GM10248 (cell line): ENCODE data around the gene PTRH1.

Source experiments
- CTCF ChIA-PET: fragments of 300-600 bp; sonication (Branson Sonifier 250); formaldehyde crosslinking; extraction: SDS; loops from one replicate; lab custom pipeline; 2021; ENCODE audit warnings: antibody characterized with exemption; lab: Yijun Ruan, JAX
- POLR2A ChIA-PET: fragments of 350-650 bp; sonication (Branson Sonifier 250); formaldehyde crosslinking; extraction: SDS; loops from one replicate; lab custom pipeline; 2020; ENCODE audit warnings: antibody characterized with exemption; lab: Yijun Ruan, JAX
- DNase-seq: peaks from one replicate; pipeline ENCODE4 v3.0.0; 2012; ENCODE audit errors: extremely low spot score
- TF ChIP-seq, protein P1 (sequence below): IDR thresholded peaks from 2 replicates; pipeline ENCODE4 v1.5.1; 2012; ENCODE audit warnings: mild to moderate bottlenecking, low read depth; ENCODE audit errors: extremely low read depth, missing control alignments, control extremely low read depth

The PTRH1 gene

DNA sequence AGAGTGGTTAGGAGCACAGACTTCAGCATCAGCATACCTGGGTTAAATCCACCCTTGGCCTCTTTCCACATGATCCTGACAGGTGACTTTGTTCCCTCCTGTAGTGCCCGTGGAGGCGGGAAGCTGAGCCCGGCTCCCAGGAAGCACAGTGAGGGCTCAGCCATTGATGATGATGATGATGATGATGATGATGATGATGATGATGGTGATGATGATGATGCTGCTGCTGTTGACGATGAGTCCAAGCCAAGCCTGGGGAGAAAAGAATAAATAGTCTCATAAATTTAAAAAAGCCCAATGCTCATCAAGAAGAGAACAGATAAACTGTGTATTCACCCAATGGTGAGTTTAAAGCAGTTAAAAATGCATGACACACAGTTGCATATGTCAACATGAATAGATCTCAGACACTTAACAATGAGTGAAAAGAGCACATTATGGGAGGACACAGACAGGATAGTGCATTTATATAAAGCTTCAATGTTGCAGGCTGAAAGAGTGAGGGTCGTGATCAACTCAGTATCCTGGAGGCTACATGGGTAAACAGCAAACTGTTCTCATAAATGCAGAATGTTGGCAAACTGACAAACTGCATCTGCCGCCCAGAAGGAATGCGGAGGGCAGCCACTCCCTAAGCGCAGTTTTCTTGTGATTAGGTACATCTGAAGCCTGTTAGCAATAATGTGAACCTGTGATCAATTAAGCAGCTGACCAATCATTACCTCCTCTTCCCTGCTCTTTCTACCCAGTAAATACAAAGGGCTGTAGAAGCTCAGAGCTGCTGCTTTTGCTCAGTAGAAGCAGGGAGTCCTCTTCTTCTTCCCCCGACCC, 20.4 kb downstream of the PTRH1 start:
- ChIA-PET POLR2A (no interaction called here), CTCF (interaction anchor here (0.7 to 1.1 kb wide), 2 partner anchors 8 to 160 kb away, joined by 3 read pairs; no protein-coding TSS in a partner anchor)
- DNase-seq: no peak
- TF ChIP-seq, protein P1, sequence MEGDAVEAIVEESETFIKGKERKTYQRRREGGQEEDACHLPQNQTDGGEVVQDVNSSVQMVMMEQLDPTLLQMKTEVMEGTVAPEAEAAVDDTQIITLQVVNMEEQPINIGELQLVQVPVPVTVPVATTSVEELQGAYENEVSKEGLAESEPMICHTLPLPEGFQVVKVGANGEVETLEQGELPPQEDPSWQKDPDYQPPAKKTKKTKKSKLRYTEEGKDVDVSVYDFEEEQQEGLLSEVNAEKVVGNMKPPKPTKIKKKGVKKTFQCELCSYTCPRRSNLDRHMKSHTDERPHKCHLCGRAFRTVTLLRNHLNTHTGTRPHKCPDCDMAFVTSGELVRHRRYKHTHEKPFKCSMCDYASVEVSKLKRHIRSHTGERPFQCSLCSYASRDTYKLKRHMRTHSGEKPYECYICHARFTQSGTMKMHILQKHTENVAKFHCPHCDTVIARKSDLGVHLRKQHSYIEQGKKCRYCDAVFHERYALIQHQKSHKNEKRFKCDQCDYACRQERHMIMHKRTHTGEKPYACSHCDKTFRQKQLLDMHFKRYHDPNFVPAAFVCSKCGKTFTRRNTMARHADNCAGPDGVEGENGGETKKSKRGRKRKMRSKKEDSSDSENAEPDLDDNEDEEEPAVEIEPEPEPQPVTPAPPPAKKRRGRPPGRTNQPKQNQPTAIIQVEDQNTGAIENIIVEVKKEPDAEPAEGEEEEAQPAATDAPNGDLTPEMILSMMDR: no peak

DNA sequence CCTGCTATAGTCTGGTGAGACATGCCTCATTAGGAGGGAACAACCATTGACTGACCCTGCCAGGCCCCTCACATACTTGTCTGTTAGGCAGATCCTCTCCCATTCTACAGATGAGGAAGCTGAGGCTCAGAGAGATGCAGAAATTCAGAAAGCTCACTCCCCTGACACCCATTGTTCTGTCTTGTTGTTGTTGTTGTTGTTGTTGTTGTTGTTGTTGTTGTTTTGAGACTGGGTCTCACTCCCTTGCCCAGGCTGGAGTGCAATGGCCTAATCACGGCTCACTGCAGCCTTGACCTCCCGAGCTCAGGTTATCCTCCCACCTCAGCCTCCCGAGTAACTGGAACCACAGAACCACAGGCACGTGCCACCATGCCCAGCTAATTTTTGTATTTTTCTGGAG, 21.8 kb downstream of the PTRH1 start:
- CTCF ChIA-PET: interaction anchor here (0.8 to 2.1 kb wide), 2 partner anchors 10 to 1350 kb away, joined by 3 to 5 read pairs; no protein-coding TSS in a partner anchor
- POLR2A ChIA-PET: no interaction called here
- DNase-seq: no peak
- TF ChIP-seq, protein P1: no peak

DNA sequence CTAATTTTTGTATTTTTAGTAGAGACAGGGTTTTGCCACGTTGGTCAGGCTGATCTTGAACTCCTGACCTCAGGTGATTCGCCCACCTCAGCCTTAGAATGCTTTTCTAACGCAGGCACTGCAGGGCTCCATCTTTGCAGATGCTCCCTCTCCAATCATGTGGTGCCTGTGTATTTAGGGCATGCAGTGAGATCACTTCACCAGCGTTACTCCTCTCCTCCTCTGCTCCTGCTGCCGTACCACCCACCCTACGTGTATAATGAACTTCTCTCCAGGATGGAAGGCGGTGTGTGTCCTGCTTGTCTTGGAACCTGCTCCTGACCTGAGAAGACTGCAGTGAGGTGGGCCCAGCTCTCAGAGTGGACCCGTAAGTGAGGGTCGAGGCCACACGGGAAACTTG, 22.3 kb downstream of the PTRH1 start:
- TF ChIP-seq, protein P1: no peak
- DNase-seq: no peak
- ChIA-PET CTCF (interaction anchor here (0.8 to 2.1 kb wide), 3 partner anchors 10 to 1351 kb away, joined by 3 to 5 read pairs (median 3); partner anchors contain the start of gene TOR2A), POLR2A (no interaction called here)

DNA sequence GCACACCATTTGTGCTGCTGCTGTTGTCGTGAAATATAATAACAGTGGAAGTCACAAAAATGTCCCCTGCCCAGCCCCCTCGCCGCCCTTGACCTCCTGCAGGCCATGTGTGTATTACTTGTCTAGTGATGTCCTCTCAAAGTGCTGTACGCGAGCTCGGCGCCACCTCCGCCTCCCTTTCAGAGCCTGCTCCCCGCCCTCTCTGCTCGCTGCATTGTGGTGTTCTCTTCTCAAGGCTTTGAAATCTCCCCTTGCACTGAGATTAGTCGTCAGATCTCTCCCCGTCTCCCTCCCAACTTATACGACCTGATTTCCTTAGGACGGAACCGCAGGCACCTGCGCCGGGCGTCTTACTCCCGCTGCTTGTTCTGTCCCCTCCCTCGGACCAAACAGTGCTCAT, 23.4 kb downstream of the PTRH1 start:
- TF ChIP-seq, protein P1: no peak
- no peak for DNase-seq
- POLR2A ChIA-PET: no interaction called here
- CTCF ChIA-PET: interaction anchor here (0.9 to 2.1 kb wide), 3 partner anchors 11 to 43 kb away, joined by 3 to 6 read pairs (median 5); partner anchors contain the start of gene TOR2A

DNA sequence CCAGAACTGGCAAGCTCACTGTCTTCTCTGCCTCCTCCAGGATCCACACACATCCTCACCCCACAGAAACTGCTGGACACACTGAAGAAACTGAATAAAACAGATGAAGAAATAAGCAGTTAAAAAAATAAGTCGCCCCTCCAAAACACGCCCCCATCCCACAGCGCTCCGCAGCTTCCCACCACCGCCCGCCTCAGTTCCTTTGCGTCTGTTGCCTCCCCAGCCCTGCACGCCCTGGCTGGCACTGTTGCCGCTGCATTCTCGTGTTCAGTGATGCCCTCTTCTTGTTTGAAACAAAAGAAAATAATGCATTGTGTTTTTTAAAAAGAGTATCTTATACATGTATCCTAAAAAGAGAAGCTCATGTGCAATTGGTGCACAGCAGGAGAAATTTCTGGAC, 24.7 kb downstream of the PTRH1 start:
- no peak for DNase-seq
- ChIA-PET CTCF (no interaction called here), POLR2A (no interaction called here)
- TF ChIP-seq, protein P1: no peak

DNA sequence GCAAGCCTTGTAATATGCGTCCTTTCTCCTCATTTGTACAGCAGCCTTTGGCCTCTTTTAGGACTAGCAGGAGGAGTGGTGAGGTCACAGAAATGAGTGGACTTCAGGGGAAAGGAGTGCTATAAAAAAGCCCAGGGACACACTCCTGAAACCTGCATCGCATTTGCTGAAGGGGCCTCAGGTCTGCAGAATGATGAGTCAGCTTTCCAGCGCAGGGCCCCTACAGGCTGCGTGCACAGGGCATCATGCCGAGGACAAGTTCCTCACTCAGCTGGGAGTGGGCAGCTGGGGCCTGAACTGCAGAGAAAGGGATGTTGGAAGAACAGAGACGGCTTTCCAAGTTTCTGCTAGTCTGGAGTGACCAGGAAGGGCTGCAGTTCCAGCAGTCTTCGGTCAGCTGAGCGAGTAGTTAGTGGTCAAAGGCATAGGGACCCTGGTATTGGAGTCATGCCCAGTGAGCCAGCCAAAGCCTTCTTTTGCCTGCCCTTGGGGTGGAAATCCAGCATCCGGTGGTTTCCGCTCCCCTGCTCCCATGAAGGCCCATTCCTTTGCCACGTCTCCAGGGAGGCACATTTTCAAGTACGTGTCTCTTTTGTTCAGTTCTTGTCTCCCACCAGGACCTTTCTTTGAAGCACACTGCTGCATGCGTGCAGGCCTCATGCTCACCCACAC, 26.0 kb downstream of the PTRH1 start:
- TF ChIP-seq, protein P1: no peak
- DNase-seq: no peak
- CTCF ChIA-PET: no interaction called here
- POLR2A ChIA-PET: interaction anchor here (0.6 kb wide), 1 partner anchor 243 kb away, joined by 3 read pairs; no protein-coding TSS in a partner anchor
